Esophagus squamous epithelium (tissue), 4 donors: ENCODE data around the gene SCN8A.

Experiments
- CTCF ChIP-seq, 6 experiments: fragments of 450-650 bp in 4 of 6; fragments of 200-600 bp in 2 of 6; sonication (generic) in 2 of 6; IDR thresholded peaks; one replicate each; pipeline ENCODE4 v1.5.1; 2016 to 2019; ENCODE audit warnings: antibody characterized with exemption in 6 of 6, mild to moderate bottlenecking in 4 of 6, moderate library complexity in 4 of 6
- POLR2A ChIP-seq, 4 donors: fragments of 450-650 bp; IDR thresholded peaks; one replicate each; pipeline ENCODE4 v1.6.1; 2017; ENCODE audit warnings: antibody characterized with exemption in 4 of 4, mild to moderate bottlenecking in 4 of 4, moderate library complexity in 3 of 4

- TF ChIP-seq CTCF (IDR thresholded peaks at IDR 0.05) (no peak), POLR2A (IDR thresholded peaks at IDR 0.05) (no peak)
Measured at GRCh38 chr12:51818086-51818485, 227.1 kb downstream of the SCN8A start.
